Peyer's patch (tissue), 4 donors: ENCODE results near the gene P2RY6. TPM values are rescaled to one million over a fixed set of nuclear protein-coding genes. Genes with fewer than 3 reads are reported as not detected.
A peak's percentile ranks its signal among the peaks of the same experiment; 100 is the strongest.

Source experiments
- DNase-seq, 3 donors: peaks; one replicate each; pipeline ENCODE4 v3.0.0-alpha.2; 2017 to 2019
- H3K27ac ChIP-seq, 4 donors: fragments of 200-600 bp; sonication (generic); one replicate each; pipeline ENCODE4 v1.5.1; 2016 to 2019
- H3K27me3 ChIP-seq, 2 donors: fragments of 200-600 bp; sonication (generic); one replicate each; pipeline ENCODE4 v1.5.1; 2019
- H3K36me3 ChIP-seq, 3 donors: fragments of 200-600 bp; sonication (generic); one replicate each; pipeline ENCODE4 v1.5.1; 2016 to 2019
- H3K4me1 ChIP-seq, 4 donors: fragments of 200-600 bp; sonication (generic); one replicate each; pipeline ENCODE4 v1.5.1; 2016 to 2019
- H3K4me3 ChIP-seq, 4 donors: fragments of 200-600 bp; sonication (generic); 1 replicate in 3 of 4; 2 replicates in 1 of 4; pipeline ENCODE4 v1.5.1; 2016 to 2019; ENCODE audit warnings: mild to moderate bottlenecking in 1 of 4
- H3K9me3 ChIP-seq, 4 donors: fragments of 200-600 bp; sonication (generic); one replicate each; pipeline ENCODE4 v1.5.1; 2016 to 2019; ENCODE audit warnings: mild to moderate bottlenecking in 1 of 4
- CTCF ChIP-seq, 6 experiments: fragments of 450-650 bp in 4 of 6; fragments of 200-600 bp in 2 of 6; sonication (generic) in 1 of 6; IDR thresholded peaks; one replicate each; pipeline ENCODE4 v1.5.1; 2017 to 2019; ENCODE audit warnings: antibody characterized with exemption in 6 of 6, mild to moderate bottlenecking in 3 of 6, moderate library complexity in 1 of 6
- POLR2A ChIP-seq, 2 donors: fragments of 450-650 bp; IDR thresholded peaks; one replicate each; pipeline ENCODE4 v1.5.1; 2017; ENCODE audit warnings: antibody characterized with exemption in 2 of 2, mild to moderate bottlenecking in 2 of 2, moderate library complexity in 2 of 2
- total RNA-seq, 4 donors: library from RNA; depleted of rRNA; stranded (reverse); fragments of >200 nt; gene quantifications; one replicate each; pipeline ENCODE4 v1.1.0, GENCODE V29; 2016

P2RY6 gene
- total RNA-seq, 4 donors from 2014 or later = 1.5 to 6.6 (median 2.3) TPM; not detected in 1

GRCh38 chr11:73239571-73240189 lies 32.5 kb upstream of the P2RY6 start:
- Histone ChIP-seq H3K36me3 (peaks cover 0 to 6% (median 0%) of the 10 kb centered on the region in 3 donors), H3K9me3 (no peaks in the 10 kb centered on the region), H3K27ac (no peak overlapping the region), H3K4me1 (no peaks in the 10 kb centered on the region), H3K4me3 (no peak overlapping the region), H3K27me3 (no peaks in the 10 kb centered on the region)
- DNase-seq = peak in 2 of 3 donors; percentile 23 to 43
- no peak for TF ChIP-seq CTCF (IDR thresholded peaks at IDR 0.05)
- TF ChIP-seq POLR2A (IDR thresholded peaks at IDR 0.05) = no peak

- no peaks in the 10 kb centered on the region for H3K9me3 ChIP-seq
- no peak overlapping the region for H3K4me3 ChIP-seq
- H3K4me1 ChIP-seq = no peaks in the 10 kb centered on the region
- peak in 2 of 3 donors; percentile 36 to 42 for DNase-seq
- TF ChIP-seq CTCF (IDR thresholded peaks at IDR 0.05) = no peak
- TF ChIP-seq POLR2A (IDR thresholded peaks at IDR 0.05) = no peak
- H3K27ac ChIP-seq = no peak overlapping the region
- H3K36me3 ChIP-seq = no peaks in the 10 kb centered on the region
- no peaks in the 10 kb centered on the region for H3K27me3 ChIP-seq
These were observed 31.9 kb upstream of the P2RY6 start for GRCh38 chr11:73240190-73240781.

- no peak for DNase-seq
- H3K9me3 ChIP-seq = no peaks in the 10 kb centered on the region
- H3K4me1 ChIP-seq = no peaks in the 10 kb centered on the region
- TF ChIP-seq CTCF (IDR thresholded peaks at IDR 0.05) (no peak), POLR2A (IDR thresholded peaks at IDR 0.05) (no peak)
- no peak overlapping the region for H3K27ac ChIP-seq
- no peaks in the 10 kb centered on the region for H3K27me3 ChIP-seq
- H3K36me3 ChIP-seq = no peaks in the 10 kb centered on the region
- H3K4me3 ChIP-seq = no peak overlapping the region
These were observed 30.8 kb upstream of the P2RY6 start for GRCh38 chr11:73241300-73241699.

GRCh38 chr11:73242251-73243092 lies 29.7 kb upstream of the P2RY6 start:
- TF ChIP-seq POLR2A (IDR thresholded peaks at IDR 0.05) (no peak), CTCF (IDR thresholded peaks at IDR 0.05) (peak; percentile 64 to 89 (median 84))
- H3K27me3 ChIP-seq = no peaks in the 10 kb centered on the region
- no peaks in the 10 kb centered on the region for H3K9me3 ChIP-seq
- H3K4me1 ChIP-seq = no peaks in the 10 kb centered on the region
- H3K27ac ChIP-seq = no peak overlapping the region
- DNase-seq = peak; percentile 65 to 86 (median 84)
- H3K4me3 ChIP-seq = peak overlapping the region in 2 of 4 donors; percentile 15 to 32
- no peaks in the 10 kb centered on the region for H3K36me3 ChIP-seq

- Histone ChIP-seq H3K9me3 (no peaks in the 10 kb centered on the region), H3K4me1 (no peaks in the 10 kb centered on the region), H3K27me3 (no peaks in the 10 kb centered on the region), H3K36me3 (no peaks in the 10 kb centered on the region), H3K27ac (no peak overlapping the region), H3K4me3 (no peak overlapping the region)
- TF ChIP-seq POLR2A (IDR thresholded peaks at IDR 0.05) = no peak
- no peak for TF ChIP-seq CTCF (IDR thresholded peaks at IDR 0.05)
- peak in 1 of 3 donors; percentile 28 for DNase-seq
These were observed 29.0 kb upstream of the P2RY6 start for GRCh38 chr11:73243093-73243485.
